Right lobe of liver (tissue), 6 donors: Measurements from ENCODE around the gene CEBPZOS. TPM values are rescaled to one million over a fixed set of nuclear protein-coding genes. Genes with fewer than 3 reads are reported as not detected.

ENCODE experiments used
- ATAC-seq, 4 donors: fragments of 200-7000 bp; cut with Tn5 transposase; one replicate each; pipeline ENCODE4 v1.9.1; 2020; ENCODE audit warnings: mild to moderate bottlenecking in 4 of 4, moderate library complexity in 4 of 4
- DNase-seq, 3 donors: peaks; one replicate each; pipeline ENCODE4 v3.0.0-alpha.2; 2020
- H3K27ac ChIP-seq, 3 donors: fragments of 200-600 bp; one replicate each; pipeline ENCODE4 v1.8.0; 2022
- H3K27me3 ChIP-seq, 2 donors: fragments of 200-600 bp; one replicate each; pipeline ENCODE4 v1.8.0; 2022
- H3K36me3 ChIP-seq, 4 donors: fragments of 200-600 bp; sonication (generic) in 1 of 4; one replicate each; pipeline versions ENCODE4 v1.5.1 to v1.8.0; 2017 to 2022; ENCODE audit warnings: control low read depth in 1 of 4
- H3K4me1 ChIP-seq, 4 donors: fragments of 200-600 bp; sonication (generic) in 1 of 4; one replicate each; pipeline versions ENCODE4 v1.5.1 to v1.8.0; 2017 to 2022; ENCODE audit warnings: control low read depth in 1 of 4
- H3K4me3 ChIP-seq, 3 donors: fragments of 200-600 bp; one replicate each; pipeline ENCODE4 v1.8.0; 2022
- H3K9me3 ChIP-seq, 4 donors: fragments of 200-600 bp; sonication (generic) in 1 of 4; one replicate each; pipeline versions ENCODE4 v1.5.1 to v1.8.0; 2017 to 2022; ENCODE audit warnings: control low read depth in 1 of 4
- CTCF ChIP-seq, 4 donors: fragments of 200-600 bp in 3 of 4; fragments of 450-650 bp in 1 of 4; IDR thresholded peaks; one replicate each; pipeline versions ENCODE4 v1.5.1 to v1.8.0; 2016 to 2022; ENCODE audit warnings: antibody characterized with exemption in 4 of 4, mild to moderate bottlenecking in 2 of 4
- POLR2A ChIP-seq: fragments of 450-650 bp; IDR thresholded peaks from one replicate; pipeline ENCODE4 v1.6.1; 2017; ENCODE audit warnings: antibody characterized with exemption, mild to moderate bottlenecking
- WGBS: methylation state at CpG from one replicate; pipeline ENCODE4 v1.1.6; 2018; ENCODE audit warnings: low coverage, low lambda C conversion rate; ENCODE audit not compliant: insufficient coverage; ENCODE audit errors: missing lambda C conversion rate; 5-methylcytosine and 5-hydroxymethylcytosine counted together
- intact Hi-C, 2 donors: fragments of 100-400 bp; cut with DNase I; formaldehyde crosslinking; loops; one replicate each; pipeline versions ENCODE4 v1.11.2 to v1.14.1; 2022
- total RNA-seq, 6 experiments: library from RNA; depleted of rRNA in 2 of 6; stranded (reverse); fragments of >200 nt in 2 of 6; fragmentation: NEBNext Ultra II Directional in 3 of 6; extraction: Animal tissue kit (Norgen Biotek cat#: 25700) in 3 of 6; gene quantifications; one replicate each; pipeline versions ENCODE4 v1.1.0 to v1.2.4, GENCODE V29; 2016 to 2023
- donor health status: DM: no; HTN: yes; CAD: no.
- donor health status: DM: no; HTN: no; CAD: no.
- donor health status: DM: no; HTN: no; CAD: no.
- donor health status: DM: no; HTN: yes; CAD: no.
- donor health status: DM: no; HTN: yes; CAD: no.

Gene CEBPZOS
- total RNA-seq, 6 experiments from 2014 or later = 10.7 to 26.6 (median 18.1) TPM

DNA sequence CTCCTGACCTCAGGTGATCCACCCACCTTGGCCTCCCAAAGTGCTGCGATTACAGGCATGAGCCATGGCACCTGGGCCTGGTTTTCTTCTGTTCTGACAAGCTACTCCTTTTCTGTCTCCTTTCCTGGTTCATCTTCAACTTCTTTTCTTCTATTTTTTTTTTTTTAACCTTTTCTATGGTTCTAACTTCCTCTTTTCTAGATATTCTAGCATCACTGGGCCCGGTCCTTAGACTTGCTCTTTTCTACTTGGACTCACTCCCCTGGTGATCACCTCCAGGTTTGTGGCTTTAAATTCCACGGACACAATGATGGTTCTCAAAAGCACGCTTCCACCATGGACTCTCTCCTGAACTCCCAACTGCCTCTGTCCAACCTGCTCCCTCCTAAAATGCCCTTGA, 41.5 kb upstream of the CEBPZOS start:
- WGBS = 87% methylated on average over 4 of the region's 4 CpGs

GRCh38 chr2:37156071-37156856, 40.0 kb upstream of the CEBPZOS start:
- DNase-seq (no peak), ATAC-seq (peak; percentile 45 to 59 (median 54))
- H3K4me3 ChIP-seq = peak overlapping the region; percentile 76 to 96 (median 87)
- TF ChIP-seq CTCF (IDR thresholded peaks at IDR 0.05) = no peak
- no peak for TF ChIP-seq POLR2A
- H3K9me3 ChIP-seq = no peaks in the 10 kb centered on the region
- H3K27ac ChIP-seq = peak overlapping the region; percentile 81 to 93 (median 92)
- WGBS = under 1% methylated on average over 16 of the region's 27 CpGs
- peaks cover 0 to 8% (median 0%) of the 10 kb centered on the region in 4 donors for H3K4me1 ChIP-seq
- no peaks in the 10 kb centered on the region for H3K36me3 ChIP-seq
- intact Hi-C loops = no loop called here
- H3K27me3 ChIP-seq = no peaks in the 10 kb centered on the region

More for the DNA sequence above, 41.5 kb upstream of the CEBPZOS start:
- H3K9me3 ChIP-seq = no peaks in the 10 kb centered on the region
- no peaks in the 10 kb centered on the region for H3K27me3 ChIP-seq
- intact Hi-C loops = no loop called here
- no peaks in the 10 kb centered on the region for H3K36me3 ChIP-seq
- ATAC-seq (no peak), DNase-seq (no peak)
- no peak for TF ChIP-seq CTCF (IDR thresholded peaks at IDR 0.05)
- peaks cover 0 to 12% (median 3%) of the 10 kb centered on the region in 4 donors for H3K4me1 ChIP-seq
- H3K27ac ChIP-seq = no peak overlapping the region
- no peak overlapping the region for H3K4me3 ChIP-seq

DNA sequence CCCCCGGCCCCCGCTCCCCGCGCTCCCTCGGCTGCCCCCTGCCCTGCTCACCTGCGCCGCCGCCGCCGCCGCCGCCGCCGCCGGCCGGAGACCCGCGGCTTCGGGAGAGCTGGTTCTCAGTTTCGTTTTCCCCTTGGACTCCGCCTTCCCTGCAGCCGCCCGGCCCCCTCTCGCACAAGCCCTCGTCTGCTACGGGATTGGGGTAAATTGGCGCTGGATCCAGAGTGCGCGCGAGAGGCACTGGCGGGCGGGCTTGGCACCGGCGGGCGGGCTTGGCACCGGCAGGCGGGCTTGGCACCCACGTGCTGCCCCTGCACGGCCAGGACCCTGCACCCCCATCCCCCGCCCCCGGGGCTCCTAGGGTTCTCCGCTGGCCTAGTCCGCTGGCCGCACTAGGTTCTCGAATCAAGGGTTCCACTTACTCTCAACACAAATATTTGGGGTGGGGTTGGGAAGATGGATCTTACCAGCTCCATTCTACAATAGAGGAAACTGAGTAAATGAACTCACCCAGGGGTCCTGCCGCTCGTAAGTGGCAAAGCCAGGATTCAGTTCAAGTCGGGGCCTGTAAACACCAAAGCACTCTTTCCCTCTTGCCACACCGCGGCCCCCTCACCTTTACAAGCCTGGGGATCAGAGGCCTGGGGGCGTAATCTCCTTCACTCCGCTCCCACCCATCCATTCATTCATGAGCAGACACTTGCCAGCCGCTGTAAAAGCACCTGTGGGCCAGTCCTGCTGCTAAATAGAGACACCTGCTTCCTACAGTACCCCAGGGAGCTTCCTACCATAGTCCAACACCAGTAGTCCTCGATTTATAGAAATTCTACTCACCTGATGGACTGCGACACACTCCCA, 39.2 kb upstream of the CEBPZOS start, which contains the start of gene EIF2AK2:
Gene EIF2AK2, minus strand, starts transcription at position 124 of the 858 bp plus-strand sequence. CDS start 9,174 bp downstream, outside the sequence.
- Histone ChIP-seq H3K4me1 (peaks cover 0 to 8% (median 0%) of the 10 kb centered on the region in 4 donors), H3K4me3 (peak within 1 kb of the TSS; percentile 76 to 96 (median 87)), H3K27ac (peak within 1 kb of the TSS; percentile 81 to 93 (median 92)), H3K36me3 (no peaks in the 10 kb centered on the region), H3K9me3 (no peaks in the 10 kb centered on the region), H3K27me3 (no peaks in the 10 kb centered on the region)
- DNase-seq (peak; percentile 88 to 89 (median 88)), ATAC-seq (peak; percentile 94 to 97 (median 96))
- TF ChIP-seq CTCF (IDR thresholded peaks at IDR 0.05) (no peak), POLR2A (peak; percentile 53)
- intact Hi-C loops = no loop called here
- WGBS = 13% methylated on average over 10 of the region's 55 CpGs

DNA sequence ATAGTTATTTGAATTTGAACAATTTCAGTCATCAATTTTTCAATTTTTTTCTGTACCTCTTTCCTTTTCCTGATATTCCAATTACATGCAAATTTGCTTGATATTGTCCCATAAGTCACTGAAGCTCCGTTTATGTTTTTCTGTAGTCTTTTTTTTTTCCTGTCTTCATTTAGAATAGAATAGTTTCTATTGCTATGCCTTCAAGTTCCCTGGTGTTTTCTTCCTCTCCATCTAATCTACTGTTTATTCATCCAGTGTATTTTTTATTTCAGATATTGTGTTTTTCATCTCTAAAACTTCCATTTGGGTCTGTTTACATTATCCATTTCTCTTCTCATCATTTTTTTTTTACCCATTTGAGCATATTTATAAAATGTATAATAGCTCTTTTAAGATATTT, 31.5 kb upstream of the CEBPZOS start:
- no peaks in the 10 kb centered on the region for H3K27me3 ChIP-seq
- intact Hi-C loops = no loop called here
- WGBS = 50% methylated on average over 1 of the region's 1 CpG
- DNase-seq (no peak), ATAC-seq (no peak)
- H3K4me1 ChIP-seq = peaks cover 0 to 4% (median 0%) of the 10 kb centered on the region in 4 donors
- no peaks in the 10 kb centered on the region for H3K9me3 ChIP-seq
- no peaks in the 10 kb centered on the region for H3K36me3 ChIP-seq
- H3K4me3 ChIP-seq = no peak overlapping the region
- no peak for TF ChIP-seq POLR2A
- no peak for TF ChIP-seq CTCF (IDR thresholded peaks at IDR 0.05)
- H3K27ac ChIP-seq = no peak overlapping the region
